Epidermal melanocyte (primary cell): Measurements from ENCODE around the gene RALGPS1.
"Not testable (repeated sequence)": the region's sequence is repeated elsewhere in the genome, so short reads cannot be mapped to it uniquely, and the experiment has no call there.

ENCODE experiments used
- DNase-seq: peaks from one replicate; pipeline ENCODE4 v3.0.0; 2011; ENCODE audit warnings: low spot score; ENCODE audit not compliant: insufficient read length

The RALGPS1 gene

GRCh38 chr9:127136081-127136879 lies 221.7 kb downstream of the RALGPS1 start:
- DNase-seq, result no peak

DNA sequence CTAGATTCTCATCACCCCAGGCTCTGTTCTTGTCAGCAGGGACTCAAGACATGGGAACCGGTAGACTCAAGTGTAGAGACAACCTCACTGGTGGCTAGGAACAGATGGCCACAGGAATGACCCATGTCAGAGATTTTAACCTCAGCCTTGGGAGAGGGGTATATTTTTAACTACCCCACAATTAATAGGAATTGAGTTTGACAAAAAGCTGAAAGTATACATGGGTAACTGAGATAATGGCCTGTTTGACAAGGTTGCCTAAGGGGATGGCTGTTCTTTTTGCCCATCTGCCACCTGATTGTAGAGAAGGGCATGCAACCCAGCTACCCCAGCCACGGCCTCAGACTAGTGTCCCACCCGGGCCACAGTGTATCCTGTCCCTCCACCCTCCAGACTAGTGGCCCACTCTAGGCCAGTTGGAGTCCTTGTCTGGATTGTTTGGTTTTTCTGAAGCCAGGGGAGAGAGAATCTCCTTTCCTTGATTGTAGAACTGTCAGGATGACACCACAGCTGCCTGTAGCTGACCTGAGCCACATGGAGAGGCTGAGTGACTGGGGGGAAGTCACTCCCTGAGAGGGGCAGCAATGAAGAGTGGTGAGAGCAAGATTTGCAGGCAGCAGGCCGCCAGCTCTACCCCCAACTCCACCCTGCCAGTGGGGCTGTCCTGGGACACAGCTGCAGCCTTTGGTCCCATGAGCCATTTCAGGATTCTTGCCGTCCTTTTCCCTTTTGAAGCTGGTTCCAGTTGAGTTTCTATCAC lies 222.5 kb downstream of the RALGPS1 start:
- no peak for DNase-seq

- DNase-seq, result no peak
Measured at GRCh38 chr9:127137640-127138360, 223.2 kb downstream of the RALGPS1 start.

DNA sequence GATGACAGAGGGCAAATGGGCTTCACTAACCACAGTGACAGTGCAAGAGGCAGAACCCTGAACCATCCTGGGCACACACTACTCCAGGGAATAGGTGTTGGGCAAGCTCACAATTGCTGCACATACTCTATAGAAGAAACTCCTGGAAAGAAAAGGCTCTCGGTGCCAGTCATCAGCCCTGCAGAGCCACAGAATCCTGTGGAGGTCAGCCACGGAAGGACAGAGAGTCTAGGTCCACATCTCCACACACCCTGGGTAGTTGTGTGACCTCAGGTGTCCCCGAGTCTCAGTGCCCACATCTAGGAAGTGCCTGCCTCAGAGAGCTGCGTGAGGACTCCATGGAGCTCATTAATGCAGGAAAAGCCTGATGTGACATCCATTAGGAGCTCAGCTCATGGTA lies 223.9 kb downstream of the RALGPS1 start:
- no peak for DNase-seq

DNA sequence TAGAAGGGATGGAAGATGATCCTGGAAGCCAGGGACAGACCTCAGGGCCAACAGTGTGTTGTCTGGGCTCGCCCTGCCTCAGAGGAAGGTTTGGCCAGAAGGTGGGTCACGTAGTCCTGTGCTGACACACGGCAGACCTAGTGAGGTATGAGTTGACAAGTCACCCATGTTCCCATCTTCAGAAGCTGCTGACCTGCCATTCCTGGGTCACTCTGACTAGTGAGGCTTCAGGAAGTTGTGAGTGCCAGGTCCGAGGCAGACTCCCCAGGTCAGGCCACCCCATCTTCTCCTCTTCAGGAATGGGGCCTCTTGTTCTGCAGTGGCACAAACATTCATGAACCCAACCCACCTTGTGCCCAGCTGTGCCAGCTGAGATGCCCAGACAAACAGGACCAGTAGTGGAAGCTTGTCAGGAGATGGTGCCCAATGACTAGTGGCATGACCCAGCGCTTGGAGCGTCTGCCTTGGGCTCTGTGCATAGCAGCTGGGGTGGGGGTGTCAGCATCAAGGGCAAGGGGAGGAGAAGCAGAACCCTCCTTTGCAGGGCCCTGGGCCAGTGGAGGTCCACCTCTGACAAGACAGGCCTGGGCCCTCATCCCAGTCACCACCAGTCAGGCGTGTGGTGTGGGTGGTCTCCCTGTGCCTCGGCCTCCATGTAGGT lies 224.6 kb downstream of the RALGPS1 start:
- DNase-seq, result no peak

DNA sequence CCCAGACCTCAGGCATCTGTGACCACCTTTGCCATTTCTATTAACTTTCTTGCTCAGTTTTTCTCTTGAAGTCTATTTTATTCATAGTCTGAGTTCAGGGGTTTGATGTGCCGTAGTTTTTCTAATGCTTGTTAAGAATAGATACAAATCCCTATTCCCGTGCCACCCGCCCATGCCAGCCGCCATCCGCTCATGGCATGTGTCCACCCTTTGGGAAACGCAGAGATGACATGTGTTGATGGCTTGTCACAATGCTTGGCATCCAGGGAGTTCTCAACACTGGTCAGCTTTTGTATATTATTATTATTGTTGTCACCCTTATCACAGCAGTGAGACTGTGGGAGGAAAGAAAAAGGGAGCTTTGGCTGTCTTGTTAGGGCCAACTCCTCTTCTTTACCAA lies 225.2 kb downstream of the RALGPS1 start:
- DNase-seq, result no peak

- no peak for DNase-seq
Measured at GRCh38 chr9:127140181-127140580, 225.6 kb downstream of the RALGPS1 start.

DNA sequence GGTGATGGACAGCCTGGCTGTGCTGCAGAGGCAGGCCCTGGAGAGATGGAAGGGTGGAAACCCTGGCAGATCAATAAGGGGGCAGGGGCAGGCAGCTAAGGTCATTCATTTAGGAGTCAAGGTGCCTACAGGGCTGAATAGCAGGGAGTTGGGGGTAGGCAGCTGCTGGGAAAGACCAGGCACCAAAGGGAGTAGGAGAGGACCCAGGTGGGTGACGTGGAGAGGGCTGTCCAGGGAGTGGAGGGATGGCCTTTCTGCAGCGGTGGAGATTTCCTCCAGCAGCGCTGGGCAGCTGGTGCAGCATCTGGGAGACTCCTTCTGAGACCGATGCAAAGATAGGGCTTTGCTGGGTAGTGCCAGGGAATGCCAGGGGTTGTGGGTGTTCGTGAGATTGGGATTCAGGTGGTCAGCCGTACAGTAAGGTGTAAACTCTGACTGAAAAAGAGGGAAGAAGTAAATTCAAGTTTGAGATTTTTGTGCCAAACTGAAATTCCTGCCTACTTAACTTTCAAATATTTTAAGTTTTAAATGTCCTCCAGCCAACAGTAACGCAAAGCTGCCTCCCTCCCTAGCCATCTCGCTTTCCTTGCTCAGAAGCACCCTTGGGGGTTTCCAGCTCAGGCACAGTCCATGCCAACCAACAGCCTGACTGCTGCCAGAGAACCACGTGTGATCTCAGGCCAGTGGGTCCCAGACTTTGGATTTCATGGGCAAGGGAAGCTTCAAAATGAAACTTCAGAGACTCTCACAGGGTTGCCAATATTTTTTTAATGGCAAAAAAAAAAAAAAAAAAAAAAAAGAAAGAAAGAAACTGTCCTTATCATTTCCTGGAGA lies 226.5 kb downstream of the RALGPS1 start:
- no peak for DNase-seq

DNA sequence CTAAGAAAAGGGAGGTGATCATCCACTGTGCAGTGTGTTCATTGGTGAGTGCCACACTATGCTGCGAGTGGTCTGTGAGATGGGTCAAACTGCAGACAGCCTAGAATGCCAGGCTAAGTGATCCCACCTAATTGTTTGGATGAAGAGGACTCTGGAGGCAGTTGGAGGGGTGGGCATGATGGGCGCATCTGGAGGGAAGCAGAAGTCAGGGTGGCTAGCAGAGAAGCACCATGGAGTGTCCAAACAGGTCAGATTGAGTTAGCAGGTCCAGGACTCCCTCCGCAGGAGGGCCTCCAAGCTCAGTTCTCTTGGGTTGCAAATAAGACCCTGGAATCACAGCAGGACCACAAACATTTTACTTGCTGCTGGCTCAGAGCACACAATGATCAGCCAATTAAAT lies 227.7 kb downstream of the RALGPS1 start:
- DNase-seq, result no peak

DNA sequence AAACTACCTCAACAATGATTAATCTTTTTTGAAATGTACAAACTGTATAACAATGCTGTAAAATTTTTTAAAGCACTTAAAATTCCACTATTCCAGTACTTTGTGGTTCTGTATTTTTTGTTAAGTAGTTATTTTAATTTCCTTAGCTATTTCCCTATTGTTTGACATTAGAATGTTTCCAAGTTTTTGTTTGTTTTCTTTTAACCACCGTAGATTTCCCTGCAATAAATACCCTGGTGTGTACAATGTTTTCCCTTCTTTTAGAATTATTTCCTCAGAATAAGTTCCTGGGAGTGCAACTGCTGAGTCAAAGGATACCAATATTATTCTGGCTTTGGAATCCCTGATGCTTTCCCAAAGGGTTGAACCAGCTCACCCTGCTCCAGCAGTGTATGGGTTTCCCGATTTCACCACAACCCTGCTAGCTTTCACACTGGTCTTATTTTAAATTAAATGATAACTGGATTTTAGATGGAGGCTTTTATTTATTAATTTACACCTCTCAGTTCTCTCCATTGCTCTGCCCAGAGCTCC lies 228.4 kb downstream of the RALGPS1 start:
- DNase-seq, result no peak

GRCh38 chr9:127143920-127144465 lies 229.4 kb downstream of the RALGPS1 start:
- no peak for DNase-seq

GRCh38 chr9:127144670-127145445 lies 230.3 kb downstream of the RALGPS1 start:
- DNase-seq, result no peak

- not testable (repeated sequence) for DNase-seq
Measured at GRCh38 chr9:127146841-127147240, 232.3 kb downstream of the RALGPS1 start.

GRCh38 chr9:127147251-127147650 lies 232.7 kb downstream of the RALGPS1 start:
- DNase-seq, result no peak

DNA sequence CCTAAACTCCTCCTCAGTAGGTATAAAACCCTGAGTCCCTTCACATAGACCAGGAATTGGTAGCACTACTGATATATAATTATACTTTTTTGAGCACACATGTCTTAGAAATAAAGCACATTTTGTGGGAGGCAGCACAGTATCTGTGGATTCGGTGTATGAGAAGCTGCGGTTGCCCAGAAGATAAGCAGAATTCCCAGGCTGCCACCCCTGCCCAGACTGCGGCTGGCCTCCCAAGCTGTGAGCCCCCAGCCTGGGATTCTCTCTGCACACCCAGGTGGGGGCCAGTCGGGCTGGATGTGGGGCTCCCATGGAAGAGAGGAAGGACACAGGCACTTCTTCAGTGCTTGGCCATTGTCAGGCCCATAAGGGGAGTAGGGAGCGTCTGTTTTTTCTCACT lies 233.4 kb downstream of the RALGPS1 start:
- no peak for DNase-seq

GRCh38 chr9:127149010-127149409 lies 234.4 kb downstream of the RALGPS1 start:
- DNase-seq, result no peak

- DNase-seq, result no peak
Measured at GRCh38 chr9:127149463-127150390, 235.1 kb downstream of the RALGPS1 start.

DNA sequence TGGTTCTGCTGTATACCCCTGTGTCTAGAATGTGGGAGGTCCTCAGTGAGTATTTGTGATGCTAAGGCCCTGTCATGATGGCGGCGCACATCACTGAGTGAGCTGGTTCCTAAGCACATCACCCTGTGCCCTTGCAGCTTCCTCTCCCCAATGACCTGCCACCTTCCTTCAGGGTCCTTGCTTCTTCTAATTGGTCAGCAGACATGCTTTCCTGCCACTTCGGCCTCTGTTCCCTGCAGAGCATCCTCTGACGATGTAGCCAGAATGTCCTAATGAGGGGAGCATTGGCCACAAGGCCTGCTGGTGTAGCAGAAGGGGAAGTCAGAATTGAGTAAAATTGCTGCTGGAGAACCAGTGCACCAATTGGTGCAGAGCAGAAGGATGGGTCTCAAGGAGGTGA lies 238.9 kb downstream of the RALGPS1 start:
- no peak for DNase-seq
